KMS-11 (cell line): Measurements from ENCODE around the gene BID.

Source experiments
- H2AFZ ChIP-seq: fragments of 200-600 bp; sonication (generic); 2 replicates; pipeline ENCODE4 v1.6.1; 2016; ENCODE audit warnings: antibody characterized with exemption, mixed run types, low read depth
- H3K27ac ChIP-seq: fragments of 200-600 bp; sonication (generic); 2 replicates; pipeline ENCODE4 v1.6.1; 2016; ENCODE audit warnings: mild to moderate bottlenecking, mixed run types
- H3K27me3 ChIP-seq: fragments of 200-600 bp; sonication (generic); 2 replicates; pipeline ENCODE4 v1.6.1; 2017; ENCODE audit warnings: mild to moderate bottlenecking, low read depth, mixed run types, moderate library complexity; ENCODE audit not compliant: insufficient read depth
- H3K36me3 ChIP-seq: fragments of 200-600 bp; sonication (generic); 2 replicates; pipeline ENCODE4 v1.6.1; 2017; ENCODE audit warnings: mild to moderate bottlenecking, mixed run types; ENCODE audit not compliant: insufficient read depth
- H3K4me1 ChIP-seq: fragments of 200-600 bp; sonication (generic); 2 replicates; pipeline ENCODE4 v1.6.1; 2016; ENCODE audit warnings: mild to moderate bottlenecking, low read depth, mixed run types; ENCODE audit not compliant: poor library complexity, severe bottlenecking
- H3K4me2 ChIP-seq: fragments of 200-600 bp; sonication (generic); 2 replicates; pipeline ENCODE4 v1.7.0; 2016; ENCODE audit warnings: mild to moderate bottlenecking, mixed run types
- H3K4me3 ChIP-seq: fragments of 200-600 bp; sonication (generic); IDR thresholded peaks from 2 replicates; pipeline ENCODE4 v1.6.1; 2017; ENCODE audit warnings: low read depth, low read length, mixed read lengths; ENCODE audit not compliant: insufficient read depth
- H3K79me2 ChIP-seq: fragments of 200-600 bp; sonication (generic); 2 replicates; pipeline ENCODE4 v1.6.1; 2016; ENCODE audit warnings: low read depth, mixed run types; ENCODE audit not compliant: insufficient read depth
- H3K9ac ChIP-seq: fragments of 200-600 bp; sonication (generic); 2 replicates; pipeline ENCODE4 v1.6.1; 2016; ENCODE audit warnings: mild to moderate bottlenecking, mixed run types
- H4K20me1 ChIP-seq: fragments of 200-600 bp; sonication (generic); 2 replicates; pipeline ENCODE4 v1.6.1; 2016; ENCODE audit warnings: mild to moderate bottlenecking, mixed run types; ENCODE audit not compliant: insufficient read depth
- TF ChIP-seq, protein P1 (sequence below): fragments of 200-600 bp; sonication (generic); conservative IDR thresholded peaks from 2 replicates; pipeline ENCODE4 v1.6.1; 2017; ENCODE audit warnings: low read depth, mild to moderate bottlenecking, antibody characterized with exemption, low read length, moderate library complexity, mixed read lengths

BID gene

GRCh38 chr22:17729561-17729960 is 44.7 kb downstream of the BID start:
- Histone ChIP-seq H3K9ac (no peak overlapping the region), H3K4me2 (no peak overlapping the region), H4K20me1 (no peaks in the 10 kb centered on the region), H3K4me1 (no peaks in the 10 kb centered on the region), H3K79me2 (no peaks in the 10 kb centered on the region), H2AFZ (no peak overlapping the region), H3K27ac (no peak overlapping the region), H3K4me3 (no peak overlapping the region), H3K27me3 (no peaks in the 10 kb centered on the region), H3K36me3 (peaks cover 9% of the 10 kb centered on the region; the same call in 1 of the 2 replicates)
- TF ChIP-seq, protein P1, sequence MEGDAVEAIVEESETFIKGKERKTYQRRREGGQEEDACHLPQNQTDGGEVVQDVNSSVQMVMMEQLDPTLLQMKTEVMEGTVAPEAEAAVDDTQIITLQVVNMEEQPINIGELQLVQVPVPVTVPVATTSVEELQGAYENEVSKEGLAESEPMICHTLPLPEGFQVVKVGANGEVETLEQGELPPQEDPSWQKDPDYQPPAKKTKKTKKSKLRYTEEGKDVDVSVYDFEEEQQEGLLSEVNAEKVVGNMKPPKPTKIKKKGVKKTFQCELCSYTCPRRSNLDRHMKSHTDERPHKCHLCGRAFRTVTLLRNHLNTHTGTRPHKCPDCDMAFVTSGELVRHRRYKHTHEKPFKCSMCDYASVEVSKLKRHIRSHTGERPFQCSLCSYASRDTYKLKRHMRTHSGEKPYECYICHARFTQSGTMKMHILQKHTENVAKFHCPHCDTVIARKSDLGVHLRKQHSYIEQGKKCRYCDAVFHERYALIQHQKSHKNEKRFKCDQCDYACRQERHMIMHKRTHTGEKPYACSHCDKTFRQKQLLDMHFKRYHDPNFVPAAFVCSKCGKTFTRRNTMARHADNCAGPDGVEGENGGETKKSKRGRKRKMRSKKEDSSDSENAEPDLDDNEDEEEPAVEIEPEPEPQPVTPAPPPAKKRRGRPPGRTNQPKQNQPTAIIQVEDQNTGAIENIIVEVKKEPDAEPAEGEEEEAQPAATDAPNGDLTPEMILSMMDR = no peak

- Histone ChIP-seq H3K27me3 (no peaks in the 10 kb centered on the region), H3K4me2 (no peak overlapping the region), H3K36me3 (0 out of 2 replicates have a peak, but pooled peaks cover 1% of the 10 kb centered on the region), H2AFZ (no peak overlapping the region), H3K79me2 (no peaks in the 10 kb centered on the region), H4K20me1 (no peaks in the 10 kb centered on the region), H3K4me3 (no peak overlapping the region), H3K4me1 (no peaks in the 10 kb centered on the region), H3K27ac (no peak overlapping the region), H3K9ac (no peak overlapping the region)
- TF ChIP-seq, protein P1 = no peak
Measured at GRCh38 chr22:17728786-17729185, 45.5 kb downstream of the BID start.

DNA sequence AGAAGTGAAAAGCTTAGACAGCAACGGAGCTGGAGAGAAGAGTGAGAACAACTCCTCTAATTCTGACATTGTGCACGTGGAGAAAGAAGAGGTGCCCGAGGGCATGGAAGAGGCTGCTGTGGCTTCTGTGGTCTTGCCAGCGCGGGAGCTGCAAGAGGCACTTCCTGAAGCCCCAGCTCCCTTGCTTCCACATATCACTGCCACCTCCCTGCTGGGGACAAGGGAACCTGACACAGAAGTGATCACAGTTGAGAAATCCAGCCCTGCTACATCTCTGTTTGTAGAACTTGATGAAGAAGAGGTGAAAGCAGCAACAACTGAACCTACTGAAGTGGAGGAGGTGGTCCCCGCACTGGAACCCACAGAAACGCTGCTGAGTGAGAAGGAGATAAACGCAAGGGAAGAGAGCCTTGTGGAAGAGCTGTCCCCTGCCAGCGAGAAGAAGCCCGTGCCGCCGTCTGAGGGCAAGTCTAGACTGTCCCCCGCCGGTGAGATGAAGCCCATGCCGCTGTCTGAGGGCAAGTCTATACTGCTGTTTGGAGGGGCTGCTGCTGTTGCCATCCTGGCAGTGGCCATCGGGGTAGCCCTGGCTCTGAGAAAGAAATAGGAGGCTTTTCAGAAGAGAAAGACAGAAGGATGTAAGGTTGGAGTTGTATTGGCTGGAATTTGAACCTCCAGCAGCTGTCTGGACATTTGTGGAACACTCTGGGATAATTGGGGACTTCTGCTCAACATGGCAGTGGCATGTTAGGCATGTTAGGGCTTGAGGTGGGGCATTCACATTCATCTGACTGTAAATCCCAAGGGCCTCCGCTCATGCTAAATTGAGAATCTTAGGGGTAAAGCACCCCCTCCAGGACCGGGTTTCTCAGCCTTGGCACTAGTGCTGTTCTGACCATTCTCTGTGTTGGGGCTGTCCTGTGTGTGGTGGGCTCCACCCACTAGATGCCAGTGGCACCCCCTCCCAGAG is 47.1 kb downstream of the BID start:
- no peak overlapping the region for H2AFZ ChIP-seq
- TF ChIP-seq, protein P1 = no peak

GRCh38 chr22:17726006-17726927 is 48.0 kb downstream of the BID start:
- Histone ChIP-seq H3K36me3 (no peaks in the 10 kb centered on the region), H3K79me2 (no peaks in the 10 kb centered on the region), H3K4me3 (no peak overlapping the region), H4K20me1 (no peaks in the 10 kb centered on the region), H3K27me3 (no peaks in the 10 kb centered on the region), H3K4me1 (no peaks in the 10 kb centered on the region), H3K4me2 (no peak overlapping the region), H3K9ac (no peak overlapping the region), H3K27ac (no peak overlapping the region), H2AFZ (no peak overlapping the region)
- TF ChIP-seq, protein P1 = no peak

More for the DNA sequence above, 47.1 kb downstream of the BID start:
- H4K20me1 ChIP-seq = no peaks in the 10 kb centered on the region
- no peaks in the 10 kb centered on the region for H3K36me3 ChIP-seq
- H3K27me3 ChIP-seq = no peaks in the 10 kb centered on the region
- no peaks in the 10 kb centered on the region for H3K4me1 ChIP-seq
- H3K9ac ChIP-seq = no peak overlapping the region
- H3K4me3 ChIP-seq = no peak overlapping the region
- no peak overlapping the region for H3K4me2 ChIP-seq
- H3K79me2 ChIP-seq = no peaks in the 10 kb centered on the region
- no peak overlapping the region for H3K27ac ChIP-seq
